AG04449 (cell line): ENCODE measurements around the gene RPS6KA5.

Source experiments
- CTCF ChIA-PET: fragments of 350-600 bp; formaldehyde crosslinking; extraction: SDS; loops from one replicate; lab custom pipeline; 2021; ENCODE audit warnings: antibody characterized with exemption; lab: Yijun Ruan, JAX
- POLR2A ChIA-PET: fragments of 400-600, 350-600 bp; formaldehyde crosslinking; extraction: SDS; loops from one replicate; lab custom pipeline; 2020; ENCODE audit warnings: antibody characterized with exemption, inconsistent platforms; lab: Yijun Ruan, JAX
- DNase-seq: peaks from one replicate; pipeline ENCODE4 v3.0.0-alpha.2; 2010; ENCODE audit warnings: low read depth, low spot score
- H3K4me3 ChIP-seq: 2 replicates; pipeline ENCODE4 v1.5.1; 2011; ENCODE audit warnings: low read depth, mild to moderate bottlenecking, control low read depth, low read length
- CTCF ChIP-seq: IDR thresholded peaks from one replicate; pipeline ENCODE4 v1.5.1; 2011; ENCODE audit warnings: mild to moderate bottlenecking, moderate library complexity, low read length, control low read depth, inconsistent platforms; ENCODE audit not compliant: insufficient read depth; ENCODE audit errors: missing control alignments

The RPS6KA5 gene

GRCh38 chr14:90836692-90837063, 223.8 kb downstream of the RPS6KA5 start:
- no peak for DNase-seq
- CTCF ChIA-PET = no interaction called here
- TF ChIP-seq CTCF = no peak
- POLR2A ChIA-PET = no interaction called here
- H3K4me3 ChIP-seq = no peak overlapping the region

- H3K4me3 ChIP-seq = no peak overlapping the region
- DNase-seq = no peak
- POLR2A ChIA-PET = no interaction called here
- CTCF ChIA-PET = no interaction called here
- TF ChIP-seq CTCF = no peak
Measured at GRCh38 chr14:90831821-90832220, 228.6 kb downstream of the RPS6KA5 start.

- CTCF ChIA-PET = no interaction called here
- DNase-seq = no peak
- H3K4me3 ChIP-seq = no peak overlapping the region
- no peak for TF ChIP-seq CTCF
- POLR2A ChIA-PET = no interaction called here
Measured at GRCh38 chr14:90830931-90831701, 229.3 kb downstream of the RPS6KA5 start.

GRCh38 chr14:90829677-90830076, 230.8 kb downstream of the RPS6KA5 start:
- no peak overlapping the region for H3K4me3 ChIP-seq
- CTCF ChIA-PET = no interaction called here
- DNase-seq = no peak
- no peak for TF ChIP-seq CTCF
- POLR2A ChIA-PET = no interaction called here

GRCh38 chr14:90828642-90829487, 231.6 kb downstream of the RPS6KA5 start:
- no peak for DNase-seq
- POLR2A ChIA-PET = no interaction called here
- CTCF ChIA-PET = interaction anchor here (1.1 kb wide), 2 partner anchors 11 to 12 kb away, joined by 3 to 4 read pairs; no protein-coding TSS in a partner anchor
- no peak for TF ChIP-seq CTCF
- H3K4me3 ChIP-seq = no peak overlapping the region
